HCT116 (cell line): ENCODE data around the gene CRBN. TPM values are rescaled to one million over a fixed set of nuclear protein-coding genes. Genes with fewer than 3 reads are reported as not detected.

Source experiments
- ATAC-seq: fragments of 200-7000 bp; cut with Tn5 transposase; 2 replicates; pipeline ENCODE4 v1.9.1; 2020; ENCODE audit warnings: mild to moderate bottlenecking, moderate library complexity
- BruUV-seq: library from RNA; stranded (reverse); fragments of 400-500 nt; replicated peaks from 2 replicates; lab custom pipeline; 2021; lab: Mats Ljungman, UMichigan
- CTCF ChIA-PET: fragments of 300-600 bp; sonication (Branson Sonifier 250); formaldehyde crosslinking; loops from one replicate; lab custom pipeline; 2021; ENCODE audit warnings: antibody characterized with exemption; lab: Charles Lee
- POLR2A ChIA-PET: fragments of 300-600, 350-600 bp; sonication (Branson Sonifier 250); formaldehyde crosslinking; loops from one replicate; lab custom pipeline; 2021; ENCODE audit warnings: antibody characterized with exemption; lab: Charles Lee
- RAD21 ChIA-PET, 2 experiments: fragments of 300-600 bp; sonication (Branson Sonifier 250); formaldehyde crosslinking; loops; one replicate each; lab custom pipeline; 2023; ENCODE audit warnings: low total read pairs in 2 of 2; ENCODE audit not compliant: uncharacterized antibody in 2 of 2, unreplicated experiment in 2 of 2, low non-redundant PET in 1 of 2; lab: Charles Lee
- DNase-seq: peaks from one replicate; pipeline ENCODE4 v3.0.0-alpha.2; 2010; ENCODE audit warnings: low read depth, low spot score
- H2AFZ ChIP-seq: fragments of 200-600 bp; shearing (Covaris generic), sonication (generic); 2 replicates; pipeline ENCODE4 v1.6.1; 2017; ENCODE audit warnings: low read depth, mixed run types, mixed read lengths, antibody characterized with exemption, low read length; ENCODE audit not compliant: poor library complexity, severe bottlenecking
- H3K27ac ChIP-seq: 2 replicates; pipeline ENCODE4 v1.5.1; 2012; ENCODE audit warnings: low read depth, low read length
- H3K27me3 ChIP-seq: fragments of 200-600 bp; sonication (generic); 2 replicates; pipeline ENCODE4 v1.6.1; 2016; ENCODE audit warnings: mixed run types, low read length, mixed read lengths; ENCODE audit not compliant: insufficient read depth
- H3K36me3 ChIP-seq, 2 experiments: fragments of 200-500 bp in 1 of 2; fragments of 200-600 bp in 1 of 2; sonication (Bioruptor generic) in 1 of 2; sonication (generic) in 1 of 2; 2 replicates each; pipeline versions ENCODE4 v1.5.1 to v1.6.1; 2014 to 2016; ENCODE audit warnings: low read length in 2 of 2, inconsistent platforms in 1 of 2, mixed read lengths in 1 of 2, mixed run types in 1 of 2; ENCODE audit not compliant: insufficient read depth in 2 of 2, control insufficient read depth in 1 of 2
- H3K4me1 ChIP-seq, 2 experiments: fragments of 200-600 bp in 1 of 2; sonication (generic) in 1 of 2; 2 replicates each; pipeline versions ENCODE4 v1.5.1 to v1.6.1; 2012 to 2017; ENCODE audit warnings: low read length in 2 of 2, inconsistent platforms in 1 of 2, mild to moderate bottlenecking in 1 of 2, mixed read lengths in 1 of 2, mixed run types in 1 of 2, moderate library complexity in 1 of 2; ENCODE audit not compliant: insufficient read depth in 2 of 2, control insufficient read depth in 1 of 2
- H3K4me2 ChIP-seq: fragments of 200-600 bp; sonication (generic); 2 replicates; pipeline ENCODE4 v1.6.1; 2017; ENCODE audit warnings: mixed run types, low read length, mixed read lengths
- H3K4me3 ChIP-seq, 2 experiments: fragments of 200-600 bp in 1 of 2; sonication (generic) in 1 of 2; replicated peaks in 1 of 2; 2 replicates each; pipeline ENCODE4 v1.5.1; 2011 to 2016; ENCODE audit warnings: low read length in 2 of 2, control low read depth in 1 of 2, low read depth in 1 of 2, mild to moderate bottlenecking in 1 of 2, mixed read lengths in 1 of 2, mixed run types in 1 of 2
- H3K79me2 ChIP-seq: fragments of 200-600 bp; sonication (generic); 2 replicates; pipeline ENCODE4 v1.6.1; 2017; ENCODE audit warnings: mild to moderate bottlenecking, mixed run types, low read length, moderate library complexity, mixed read lengths; ENCODE audit not compliant: insufficient read depth
- H3K9ac ChIP-seq: fragments of 200-600 bp; sonication (generic); 2 replicates; pipeline ENCODE4 v1.6.1; 2016; ENCODE audit warnings: low read length, mixed read lengths
- H3K9me2 ChIP-seq: fragments of 200-600 bp; sonication (generic), shearing (Covaris generic); 2 replicates; pipeline ENCODE4 v1.6.1; 2017; ENCODE audit warnings: mixed run types, mild to moderate bottlenecking, moderate library complexity; ENCODE audit not compliant: insufficient read depth
- H3K9me3 ChIP-seq, 2 experiments: fragments of 200-500 bp in 1 of 2; fragments of 200-600 bp in 1 of 2; sonication (Bioruptor generic) in 1 of 2; sonication (generic) in 1 of 2; 2 replicates each; pipeline ENCODE4 v1.6.1; 2014 to 2017; ENCODE audit warnings: low read length in 2 of 2, mixed read lengths in 2 of 2, inconsistent platforms in 1 of 2, low read depth in 1 of 2, mild to moderate bottlenecking in 1 of 2, mixed run types in 1 of 2, moderate library complexity in 1 of 2; ENCODE audit not compliant: control insufficient read depth in 1 of 2, insufficient read depth in 1 of 2
- H4K20me1 ChIP-seq: fragments of 200-600 bp; sonication (generic), shearing (Covaris generic); 2 replicates; pipeline ENCODE4 v1.6.1; 2017; ENCODE audit warnings: mixed run types, mild to moderate bottlenecking, moderate library complexity; ENCODE audit not compliant: insufficient read depth
- CBX3 ChIP-seq: IDR thresholded peaks from 2 replicates; pipeline ENCODE4 v1.6.1; 2012; ENCODE audit warnings: low read depth
- ELF1 ChIP-seq: IDR thresholded peaks from 2 replicates; pipeline ENCODE4 v1.6.1; 2012; ENCODE audit warnings: low read depth, borderline replicate concordance
- EZH2 ChIP-seq: fragments of 200-600 bp; sonication (generic); IDR thresholded peaks from 2 replicates; pipeline ENCODE4 v1.6.1; 2017; ENCODE audit warnings: antibody characterized with exemption, mixed run types
- EZH2phosphoT487 ChIP-seq: fragments of 200-600 bp; IDR thresholded peaks from 2 replicates; pipeline ENCODE4 v1.6.1; 2018; ENCODE audit warnings: antibody characterized with exemption, borderline replicate concordance
- FOSL1 ChIP-seq: IDR thresholded peaks from 2 replicates; pipeline ENCODE4 v1.6.1; 2012; ENCODE audit warnings: low read depth
- JUND ChIP-seq: IDR thresholded peaks from 2 replicates; pipeline ENCODE4 v1.6.1; 2012
- RAD21 ChIP-seq: IDR thresholded peaks from 2 replicates; pipeline ENCODE4 v1.6.1; 2012; ENCODE audit warnings: low read depth, mild to moderate bottlenecking
- SIN3A ChIP-seq: IDR thresholded peaks from 2 replicates; pipeline ENCODE4 v1.6.1; 2012; ENCODE audit warnings: low read depth
- SP1 ChIP-seq: IDR thresholded peaks from 2 replicates; pipeline ENCODE4 v1.6.1; 2012; ENCODE audit warnings: low read depth
- YY1 ChIP-seq: IDR thresholded peaks from 2 replicates; pipeline ENCODE4 v1.6.1; 2011; ENCODE audit warnings: low read length, low read depth, moderate library complexity, mild to moderate bottlenecking; ENCODE audit not compliant: insufficient replicate concordance; ENCODE audit errors: extremely low read depth
- ZFX ChIP-seq: fragments of 450-650 bp; IDR thresholded peaks from 2 replicates; pipeline ENCODE4 v1.6.1; 2017
- ZNF274 ChIP-seq: fragments of 200-500 bp; sonication (Bioruptor generic); IDR thresholded peaks from 2 replicates; pipeline ENCODE4 v1.6.1; 2014; ENCODE audit warnings: mild to moderate bottlenecking, low read depth, low read length, inconsistent platforms
- intact Hi-C: fragments of 100-400 bp; cut with micrococcal nuclease; formaldehyde crosslinking; loops from 2 replicates; pipeline ENCODE4 v1.10.0; 2022
- total RNA-seq: library from RNA; stranded (reverse); gene quantifications from one replicate; pipeline ENCODE4 v1.2.1, GENCODE V29; 2021; ENCODE audit not compliant: unreplicated experiment
- TF ChIP-seq, protein P1 (sequence below): IDR thresholded peaks from 2 replicates; pipeline ENCODE4 v1.6.1; 2012
- TF ChIP-seq, protein P2 (sequence below), 3 experiments: fragments of 200-600 bp in 1 of 3; sonication (generic) in 1 of 3; IDR thresholded peaks in 2 of 3; conservative IDR thresholded peaks in 1 of 3; 2 replicates each; pipeline ENCODE4 v1.5.1; 2012 to 2017; ENCODE audit warnings: low read depth in 2 of 3, low read length in 2 of 3, antibody characterized with exemption in 1 of 3, borderline replicate concordance in 1 of 3, control low read depth in 1 of 3, mild to moderate bottlenecking in 1 of 3, mixed read lengths in 1 of 3, mixed run types in 1 of 3, moderate library complexity in 1 of 3; ENCODE audit not compliant: insufficient read depth in 1 of 3

The CRBN gene
- total RNA-seq, 1 experiment from 2014 or later, result 29.1 TPM

DNA sequence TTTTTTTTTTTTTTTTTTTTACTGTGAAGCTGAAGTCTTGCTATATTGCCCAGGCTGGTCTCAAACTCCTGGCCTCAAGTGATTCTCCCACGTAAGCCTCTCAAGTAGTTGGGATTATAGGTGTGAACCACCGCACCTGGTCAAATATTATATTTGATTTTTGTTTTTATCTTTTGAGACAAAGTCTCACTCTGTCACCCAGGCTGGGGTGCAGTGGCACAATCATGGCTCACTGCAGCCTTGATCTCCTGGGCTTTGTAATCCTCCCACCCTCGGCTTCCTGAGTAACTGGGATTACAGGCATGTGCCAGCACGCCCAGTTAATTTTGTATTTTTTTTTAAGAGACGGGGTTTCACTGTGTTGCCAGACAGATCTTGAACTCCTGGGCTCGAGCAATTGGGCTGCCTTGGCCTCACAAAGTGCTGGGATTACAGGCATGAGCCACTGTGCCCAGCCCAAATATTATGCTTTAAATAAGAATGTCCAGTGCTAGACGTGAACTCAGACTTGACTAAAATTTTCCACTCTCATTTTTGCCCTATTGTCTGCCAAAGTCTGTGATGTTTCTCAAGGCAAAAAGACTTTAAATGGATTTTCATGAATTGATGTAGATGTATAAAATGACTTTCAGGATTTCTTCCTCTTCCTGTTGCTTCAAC lies 33.4 kb upstream of the CRBN start:
- ChIA-PET POLR2A (no interaction called here), CTCF (no interaction called here), RAD21 (no interaction called here)
- BruUV-seq, result no TSS peak
- no peak overlapping the region for H3K4me3 ChIP-seq
- TF ChIP-seq YY1, result no peak
- TF ChIP-seq CBX3, result no peak
- TF ChIP-seq, protein P1, sequence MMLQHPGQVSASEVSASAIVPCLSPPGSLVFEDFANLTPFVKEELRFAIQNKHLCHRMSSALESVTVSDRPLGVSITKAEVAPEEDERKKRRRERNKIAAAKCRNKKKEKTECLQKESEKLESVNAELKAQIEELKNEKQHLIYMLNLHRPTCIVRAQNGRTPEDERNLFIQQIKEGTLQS, result no peak
- no peak for TF ChIP-seq ZFX
- TF ChIP-seq ZNF274, result no peak
- no peaks in the 10 kb centered on the region for H3K9me3 ChIP-seq
- no peak for DNase-seq
- no peak overlapping the region for H2AFZ ChIP-seq
- no peaks in the 10 kb centered on the region for H4K20me1 ChIP-seq
- H3K4me2 ChIP-seq, result no peak overlapping the region
- H3K36me3 ChIP-seq, result no peaks in the 10 kb centered on the region
- intact Hi-C loops, result no loop called here
- H3K79me2 ChIP-seq, result no peaks in the 10 kb centered on the region
- H3K27ac ChIP-seq, result no peak overlapping the region
- no peak for ATAC-seq
- no peak overlapping the region for H3K9ac ChIP-seq
- H3K27me3 ChIP-seq, result no peaks in the 10 kb centered on the region; the same call in 1 of the 2 replicates
- no peaks in the 10 kb centered on the region for H3K9me2 ChIP-seq
- no peaks in the 10 kb centered on the region for H3K4me1 ChIP-seq

DNA sequence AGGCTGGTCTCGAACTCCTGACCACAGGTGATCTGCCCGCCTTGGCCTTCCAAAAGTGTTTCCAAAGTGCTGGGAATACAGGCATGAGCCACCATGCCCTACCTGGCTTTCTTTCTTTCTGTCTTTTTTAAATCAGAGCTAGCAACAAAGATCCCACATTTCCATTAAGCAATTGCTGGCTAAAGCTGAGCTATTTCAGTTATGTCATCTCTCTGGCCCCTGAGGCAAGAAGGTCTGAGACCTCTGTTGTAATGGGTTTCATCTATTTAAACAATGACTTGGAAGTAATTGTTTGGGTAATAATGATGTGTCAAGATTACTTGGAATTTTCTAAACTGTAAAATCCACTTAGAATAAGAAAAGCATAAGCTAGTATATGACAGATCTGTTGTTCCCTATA lies 30.2 kb upstream of the CRBN start:
- ChIA-PET POLR2A (no interaction called here), RAD21 (interaction anchor here in 1 of 2 experiments (0.6 kb wide), 1 partner anchor 24 kb away, joined by 3 read pairs; no protein-coding TSS in a partner anchor), CTCF (interaction anchor here (0.7 kb wide), 1 partner anchor 1073 kb away, joined by 3 read pairs; no protein-coding TSS in a partner anchor)
- no peak overlapping the region for H3K4me3 ChIP-seq
- H4K20me1 ChIP-seq, result no peaks in the 10 kb centered on the region
- H3K79me2 ChIP-seq, result no peaks in the 10 kb centered on the region
- H3K4me1 ChIP-seq, result no peaks in the 10 kb centered on the region
- H3K9me3 ChIP-seq, result no peaks in the 10 kb centered on the region
- H3K4me2 ChIP-seq, result no peak overlapping the region
- H3K9me2 ChIP-seq, result no peaks in the 10 kb centered on the region
- no TSS peak for BruUV-seq
- no peak overlapping the region for H3K27ac ChIP-seq
- no peaks in the 10 kb centered on the region; the same call in 1 of the 2 replicates for H3K27me3 ChIP-seq
- no peaks in the 10 kb centered on the region for H3K36me3 ChIP-seq
- ATAC-seq, result no peak
- TF ChIP-seq, protein P1, result no peak
- TF ChIP-seq ELF1 (no peak), EZH2phosphoT487 (no peak), JUND (no peak), SIN3A (no peak), EZH2 (no peak), SP1 (no peak), RAD21 (no peak), YY1 (no peak), ZNF274 (no peak), FOSL1 (no peak)
- TF ChIP-seq, protein P2, sequence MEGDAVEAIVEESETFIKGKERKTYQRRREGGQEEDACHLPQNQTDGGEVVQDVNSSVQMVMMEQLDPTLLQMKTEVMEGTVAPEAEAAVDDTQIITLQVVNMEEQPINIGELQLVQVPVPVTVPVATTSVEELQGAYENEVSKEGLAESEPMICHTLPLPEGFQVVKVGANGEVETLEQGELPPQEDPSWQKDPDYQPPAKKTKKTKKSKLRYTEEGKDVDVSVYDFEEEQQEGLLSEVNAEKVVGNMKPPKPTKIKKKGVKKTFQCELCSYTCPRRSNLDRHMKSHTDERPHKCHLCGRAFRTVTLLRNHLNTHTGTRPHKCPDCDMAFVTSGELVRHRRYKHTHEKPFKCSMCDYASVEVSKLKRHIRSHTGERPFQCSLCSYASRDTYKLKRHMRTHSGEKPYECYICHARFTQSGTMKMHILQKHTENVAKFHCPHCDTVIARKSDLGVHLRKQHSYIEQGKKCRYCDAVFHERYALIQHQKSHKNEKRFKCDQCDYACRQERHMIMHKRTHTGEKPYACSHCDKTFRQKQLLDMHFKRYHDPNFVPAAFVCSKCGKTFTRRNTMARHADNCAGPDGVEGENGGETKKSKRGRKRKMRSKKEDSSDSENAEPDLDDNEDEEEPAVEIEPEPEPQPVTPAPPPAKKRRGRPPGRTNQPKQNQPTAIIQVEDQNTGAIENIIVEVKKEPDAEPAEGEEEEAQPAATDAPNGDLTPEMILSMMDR (IDR thresholded peaks at IDR 0.05 in 2 of 3, conservative IDR thresholded peaks at IDR 0.05 in 1 of 3; ENCODE audit: borderline replicate concordance in 1 of 3, insufficient read depth in 1 of 3, low read depth in 2 of 3, low read length in 2 of 3), result no peak
- no peak for DNase-seq
- H2AFZ ChIP-seq, result no peak overlapping the region
- intact Hi-C loops, result no loop called here
- no peak overlapping the region for H3K9ac ChIP-seq
